AML-193 (cell line): ENCODE data around the gene RESP18.
"Not testable (repeated sequence)": the region's sequence is repeated elsewhere in the genome, so short reads cannot be mapped to it uniquely, and the experiment has no call there.

Experiments used
- DNase-seq, 2 experiments: peaks; one replicate each; lab custom pipeline; 2025; lab: John Stamatoyannopoulos, UW

RESP18 gene

DNA sequence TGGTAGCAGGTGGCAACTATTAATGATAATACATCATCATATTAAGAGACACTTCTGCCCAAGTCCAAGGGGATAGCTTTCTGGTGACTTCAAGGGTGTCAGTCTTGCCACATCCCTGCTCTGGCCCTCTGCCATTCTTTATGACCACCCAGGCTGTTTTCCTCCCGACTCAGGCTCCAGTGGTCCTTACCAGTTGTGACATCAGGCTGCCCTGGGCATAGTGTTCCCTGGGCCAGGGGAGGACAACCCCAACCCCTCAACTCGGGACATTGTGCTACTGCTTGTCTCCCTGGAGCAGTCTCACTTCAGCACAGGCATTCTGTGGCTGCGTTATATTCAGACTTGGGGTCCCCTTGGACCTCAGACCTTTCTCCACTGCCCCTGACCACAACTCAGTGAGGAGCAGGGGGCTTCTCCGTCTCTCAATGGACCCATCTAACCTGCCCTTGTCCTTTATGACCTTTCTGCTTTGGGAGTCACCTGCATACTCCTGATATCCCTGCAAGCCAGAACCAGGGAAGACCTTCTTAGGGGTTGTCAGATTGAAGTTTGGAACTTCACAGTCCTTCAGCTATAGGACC, 40.5 kb downstream of the RESP18 start:
- DNase-seq = no peak

GRCh38 chr2:219291394-219291793, 41.1 kb downstream of the RESP18 start:
- no peak for DNase-seq

- DNase-seq = no peak
Measured at GRCh38 chr2:219290381-219291171, 42.0 kb downstream of the RESP18 start.

DNA sequence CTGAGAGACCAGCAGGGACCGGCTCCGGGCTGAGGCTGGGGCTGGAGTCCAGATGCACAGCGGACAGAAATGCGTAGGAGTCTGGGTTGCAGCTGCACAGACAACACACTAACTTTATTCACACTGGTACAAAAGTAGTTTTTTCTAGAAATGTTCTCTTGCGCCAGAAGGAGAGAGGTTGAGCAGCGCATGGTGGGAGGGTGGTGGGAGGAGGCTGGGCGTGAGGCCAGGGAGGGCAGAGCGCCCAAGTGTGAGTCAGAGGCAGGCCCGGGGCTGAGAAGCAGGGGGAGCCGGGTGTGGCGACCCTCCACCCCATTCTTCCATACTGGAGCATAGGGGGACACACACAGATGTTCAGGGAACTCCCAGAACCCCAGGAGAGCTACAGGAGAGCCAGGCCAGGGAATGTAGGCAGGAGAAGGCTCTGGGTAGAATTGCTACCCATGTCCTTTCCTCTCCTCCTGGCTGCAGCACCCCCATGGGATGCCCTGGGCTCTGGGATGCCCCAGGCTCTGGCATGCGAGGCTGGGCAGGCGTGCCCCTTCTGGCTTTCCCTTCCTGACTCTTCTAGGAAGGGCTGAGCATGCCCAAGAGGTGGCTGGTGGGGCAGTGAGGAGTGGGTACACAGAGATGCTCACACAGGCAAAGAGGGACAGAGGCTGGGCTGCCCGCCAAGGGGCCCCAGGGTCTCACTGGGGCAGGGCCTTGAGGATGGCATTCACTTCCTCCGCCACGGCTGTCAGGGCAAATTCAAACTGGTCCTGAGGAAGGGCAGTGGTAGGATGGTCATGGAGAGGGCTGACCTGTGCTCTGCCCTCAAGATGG, 42.8 kb downstream of the RESP18 start:
- DNase-seq = no peak

DNA sequence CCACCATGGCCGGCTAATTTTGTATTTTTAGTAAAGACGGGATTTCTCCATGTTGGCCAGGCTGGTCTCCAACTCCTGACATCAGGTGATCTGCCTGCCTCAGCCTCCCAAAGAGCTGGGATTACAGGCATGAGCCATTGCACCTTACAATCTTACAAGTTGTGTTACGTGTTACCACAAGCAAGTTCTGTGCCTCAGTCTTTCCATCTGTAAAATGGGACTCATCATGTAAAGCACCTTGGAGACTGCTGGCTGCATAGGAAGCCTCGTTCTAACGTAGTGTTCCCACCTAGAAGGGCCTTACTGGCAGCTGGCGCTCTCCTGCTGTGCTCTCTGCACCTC, 43.4 kb downstream of the RESP18 start:
- DNase-seq = no peak

DNA sequence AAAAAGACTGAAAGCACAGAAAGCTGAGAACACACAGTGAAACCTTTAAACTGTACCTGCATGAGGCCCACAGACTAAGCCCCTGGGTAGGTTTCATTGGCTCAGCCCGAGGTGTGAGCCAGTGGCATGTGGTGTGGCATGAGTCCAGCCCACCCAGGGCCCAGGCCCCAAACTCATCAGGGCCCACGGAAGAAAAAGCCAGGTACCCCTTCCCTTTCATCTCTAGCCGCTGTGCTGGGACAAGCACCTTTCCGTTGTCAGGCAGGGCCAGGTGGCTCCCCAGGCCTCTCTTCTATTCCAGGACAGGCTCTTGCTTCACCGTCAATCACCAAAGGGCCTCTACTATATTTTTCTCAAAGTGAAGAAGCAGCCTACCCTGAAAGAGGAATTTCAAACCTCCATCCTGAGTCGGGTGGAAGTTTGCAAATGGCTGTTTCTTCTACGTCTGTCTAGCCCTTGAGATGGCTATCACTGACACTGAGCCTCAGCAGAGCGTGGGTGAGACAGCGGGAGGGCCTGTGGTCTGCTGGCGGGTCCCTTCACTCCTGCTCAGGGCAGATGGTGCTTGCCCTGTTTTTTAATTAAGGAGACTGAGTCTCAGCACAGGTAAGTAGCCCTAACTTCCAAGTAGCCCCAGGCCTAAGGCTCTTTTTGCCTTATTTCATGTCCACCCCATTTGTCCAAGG, 44.8 kb downstream of the RESP18 start:
- DNase-seq = no peak

GRCh38 chr2:219287116-219287440, 45.5 kb downstream of the RESP18 start:
- DNase-seq = not testable (repeated sequence)

- no peak for DNase-seq
Measured at GRCh38 chr2:219286436-219287115, 46.0 kb downstream of the RESP18 start.

- no peak for DNase-seq
Measured at GRCh38 chr2:219285894-219286425, 46.6 kb downstream of the RESP18 start.

GRCh38 chr2:219285373-219285735, 47.2 kb downstream of the RESP18 start:
- no peak for DNase-seq

DNA sequence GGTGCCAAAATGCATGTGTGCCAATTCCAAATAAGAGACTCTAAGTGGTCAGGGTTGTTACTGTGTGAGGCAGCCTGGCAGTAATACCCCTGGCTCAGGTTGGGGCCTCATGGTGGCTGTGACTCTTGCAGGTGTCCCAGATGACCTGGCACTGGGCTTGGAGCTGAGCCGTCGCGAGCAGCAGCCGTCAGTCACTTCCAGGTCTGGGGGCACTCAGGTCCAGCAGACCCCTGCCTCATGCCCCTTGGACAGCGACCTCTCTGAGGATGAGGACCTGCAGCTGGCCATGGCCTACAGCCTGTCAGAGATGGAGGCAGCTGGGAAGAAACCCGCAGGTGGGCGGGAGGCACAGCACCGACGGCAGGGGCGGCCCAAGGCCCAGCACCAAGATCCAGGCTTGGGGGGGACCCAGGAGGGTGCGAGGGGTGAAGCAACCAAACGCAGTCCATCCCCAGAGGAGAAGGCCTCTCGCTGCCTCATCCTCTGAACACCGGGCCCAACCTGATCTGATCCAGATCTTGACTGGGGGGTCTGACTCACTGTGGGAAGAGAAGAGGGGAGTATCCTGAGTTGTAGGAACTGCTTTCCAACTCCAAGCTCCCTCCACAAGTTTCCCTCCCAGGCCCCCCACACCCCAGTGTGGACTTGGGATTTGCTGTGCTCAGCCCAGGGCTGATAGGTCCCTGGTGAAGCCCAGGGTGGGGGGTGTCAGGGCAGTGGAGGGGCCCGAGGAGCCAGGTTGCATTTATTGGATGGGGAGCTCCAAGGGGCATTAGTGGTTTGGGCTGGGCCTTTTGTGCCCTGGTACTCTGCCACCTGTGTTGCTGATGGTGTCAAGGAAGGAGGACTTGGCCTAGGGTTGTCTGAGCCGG, 47.8 kb downstream of the RESP18 start:
- DNase-seq = no peak

GRCh38 chr2:219282943-219283581, 49.5 kb downstream of the RESP18 start:
- DNase-seq = no peak

DNA sequence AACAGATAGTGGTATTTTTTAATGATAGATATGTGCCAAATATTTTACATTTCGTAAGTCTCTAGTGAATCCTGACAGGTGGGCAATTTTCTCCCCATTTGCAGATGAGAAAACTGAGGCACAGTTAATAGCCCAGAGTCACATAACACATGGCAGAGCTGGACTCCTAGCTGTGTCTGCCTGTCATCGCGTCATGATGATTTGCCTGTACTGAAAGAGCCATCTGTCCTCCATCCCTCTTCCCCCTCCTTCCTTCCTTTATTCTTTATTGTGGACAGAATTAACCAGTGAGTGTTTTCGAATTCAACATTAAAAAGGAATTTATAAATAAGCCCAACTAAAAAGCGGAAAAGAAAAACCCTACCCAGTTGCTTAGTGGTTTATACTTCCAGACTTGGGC, 50.2 kb downstream of the RESP18 start:
- DNase-seq = no peak

- no peak for DNase-seq
Measured at GRCh38 chr2:219281588-219281987, 51.0 kb downstream of the RESP18 start.

DNA sequence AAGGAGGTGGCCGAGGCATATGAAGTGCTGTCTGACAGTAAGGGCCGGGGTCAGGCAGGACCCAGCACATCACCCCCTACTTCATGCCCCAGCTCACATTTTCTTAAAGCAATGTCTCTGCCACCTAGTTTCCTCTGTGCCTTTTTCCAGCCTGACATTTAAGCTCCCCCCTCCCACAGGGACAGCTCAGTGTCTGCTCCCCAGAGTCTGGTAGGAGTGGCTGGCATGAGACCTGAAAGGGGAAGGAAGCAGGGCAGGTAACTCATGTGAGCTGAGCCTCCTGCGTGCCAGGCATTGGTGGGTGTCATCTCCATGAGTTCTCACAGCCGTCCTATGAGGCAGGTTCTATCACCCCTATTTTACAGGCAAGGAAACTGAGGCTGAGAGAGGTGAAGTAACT, 51.9 kb downstream of the RESP18 start:
- no peak for DNase-seq

DNA sequence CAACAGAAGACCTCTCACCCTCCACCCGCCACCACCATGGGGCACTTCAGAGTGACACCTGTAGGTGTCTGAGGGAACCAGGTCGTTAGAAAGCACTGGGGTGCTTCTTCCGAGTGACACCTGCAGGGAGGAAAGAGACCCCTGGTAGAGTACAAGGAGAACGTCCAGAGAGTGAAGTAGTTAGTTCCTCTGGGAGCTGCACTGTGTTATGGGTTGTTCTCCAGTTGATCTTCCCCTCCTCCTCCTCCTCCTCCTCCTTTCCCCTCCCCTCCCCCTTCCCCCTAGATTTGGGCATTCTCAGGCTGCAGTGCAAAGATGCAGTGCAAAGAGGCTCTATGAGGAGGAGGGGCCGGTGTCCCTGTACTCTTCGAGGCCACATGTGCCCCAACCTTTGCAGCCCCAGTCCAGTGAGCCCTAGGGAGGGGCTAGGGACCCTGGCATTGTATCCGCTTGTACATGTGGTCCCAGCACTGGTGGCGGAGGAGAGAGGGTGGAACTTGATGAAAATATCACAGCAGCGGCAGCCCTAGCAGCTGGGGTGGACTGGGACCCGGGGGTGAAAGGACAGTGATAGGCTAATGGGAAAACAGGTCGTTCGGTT, 52.5 kb downstream of the RESP18 start:
- DNase-seq = no peak

DNA sequence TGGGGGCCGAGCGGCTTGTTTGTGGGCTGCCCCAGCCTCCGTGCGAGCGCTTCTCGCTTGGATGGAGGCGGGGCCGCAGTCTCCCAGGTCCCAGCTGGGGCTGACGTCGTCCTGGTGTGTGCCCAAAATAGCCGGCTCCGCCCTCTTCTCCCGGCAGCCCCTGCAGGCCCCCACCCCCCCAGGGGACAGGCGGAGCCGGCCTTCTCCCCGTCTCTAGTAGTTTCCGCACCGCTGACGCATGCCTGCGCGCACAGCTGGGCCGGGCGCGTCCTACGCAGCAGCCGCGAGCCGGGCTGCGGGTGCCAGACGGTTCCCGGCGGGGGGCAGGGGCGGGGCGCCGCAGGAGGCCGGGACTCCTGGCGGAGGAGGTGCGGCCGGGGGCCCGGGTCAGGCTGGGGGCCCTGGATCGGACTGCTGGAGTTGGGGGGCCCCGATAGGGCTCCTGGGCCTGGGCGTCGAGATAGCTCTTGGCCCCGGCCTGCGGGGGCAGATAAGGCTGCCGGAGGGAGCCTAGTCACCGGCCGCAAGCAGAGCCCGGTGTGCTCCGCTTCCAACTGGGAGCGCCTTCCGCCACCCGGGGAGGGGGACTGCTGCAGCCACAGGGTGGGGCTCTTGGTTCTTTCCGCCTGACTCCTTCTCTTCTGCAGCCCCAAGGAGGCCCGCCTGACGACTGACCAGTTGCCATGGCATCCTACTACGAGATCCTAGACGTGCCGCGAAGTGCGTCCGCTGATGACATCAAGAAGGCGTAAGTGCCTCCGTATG, 53.2 kb downstream of the RESP18 start, which contains the start of gene DNAJB2:
TSS of gene DNAJB2 (plus strand) at position 216 of the 765 bp plus-strand sequence. CDS start at position 684, 468 bp downstream.
- DNase-seq = peak; percentile 89 to 93

DNA sequence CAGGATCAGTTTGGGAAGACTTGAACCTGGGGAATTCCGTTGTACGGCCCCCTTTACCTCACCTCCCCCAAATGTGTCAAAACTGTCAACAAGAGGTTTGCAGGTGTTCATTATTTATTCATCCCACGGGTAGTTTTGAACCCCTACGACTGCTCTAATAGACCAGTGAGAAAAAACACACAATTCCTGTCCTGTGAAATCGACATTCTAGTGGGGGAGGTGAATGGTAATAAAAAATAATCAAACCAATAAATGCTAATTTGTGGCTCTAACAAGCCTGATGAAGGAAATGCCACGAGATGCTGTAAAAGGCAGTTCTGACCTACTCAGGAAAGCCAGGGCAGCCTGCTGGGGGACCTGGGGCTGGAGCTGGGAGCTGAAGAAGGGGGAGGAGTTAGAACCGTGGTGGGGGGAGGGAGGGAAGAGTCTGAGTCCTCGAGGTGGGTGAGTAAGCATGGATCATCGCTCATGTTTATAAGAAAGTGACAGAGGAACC, 53.8 kb downstream of the RESP18 start:
- no peak for DNase-seq
